Medulla oblongata (tissue), 1 donor: ENCODE results near the gene DGKE.
A peak's percentile ranks its signal among the peaks of the same experiment; 100 is the strongest.

Source experiments
- DNase-seq: peaks from one replicate; pipeline ENCODE4 v3.0.0-alpha.2; 2015; ENCODE audit errors: extremely low spot score

DGKE gene

DNA sequence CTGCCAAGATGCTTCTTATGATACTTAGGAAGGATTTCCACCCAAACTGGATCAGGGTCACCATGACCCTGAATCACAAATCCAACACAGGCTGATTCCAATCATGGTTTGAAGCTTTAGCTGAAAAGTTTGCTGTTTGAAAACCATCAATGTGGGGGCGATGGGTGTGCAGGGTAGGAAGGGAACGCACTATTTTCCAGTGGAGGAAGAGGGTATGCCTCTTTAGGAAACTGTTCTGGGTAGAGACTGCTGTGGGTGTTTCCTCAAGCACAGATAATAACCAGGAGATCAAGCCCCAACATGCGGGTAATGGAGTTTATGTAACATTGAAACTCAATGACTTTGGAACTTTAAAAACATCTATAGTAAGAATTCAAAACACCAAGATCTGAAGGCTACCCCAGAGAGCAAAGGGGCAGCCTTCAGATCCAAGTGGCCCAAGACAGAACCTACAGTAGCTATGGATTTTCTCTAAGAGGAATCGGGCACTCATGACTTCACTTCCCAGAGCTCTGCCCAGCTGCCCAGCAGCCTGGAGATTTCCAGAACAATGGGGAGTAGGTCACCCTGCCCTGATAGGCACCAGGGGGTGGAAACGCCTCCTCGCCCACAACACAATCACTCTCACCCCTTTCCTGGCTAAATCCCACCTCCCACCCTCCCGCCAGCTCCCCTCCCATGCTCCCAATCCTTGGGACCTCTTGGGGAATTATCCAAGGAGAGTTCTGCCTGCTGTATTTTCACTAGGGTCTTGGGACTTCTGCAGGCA is 57.1 kb downstream of the DGKE start:
- DNase-seq: no peak

GRCh38 chr17:56891751-56892150 is 57.8 kb downstream of the DGKE start:
- no peak for DNase-seq

DNA sequence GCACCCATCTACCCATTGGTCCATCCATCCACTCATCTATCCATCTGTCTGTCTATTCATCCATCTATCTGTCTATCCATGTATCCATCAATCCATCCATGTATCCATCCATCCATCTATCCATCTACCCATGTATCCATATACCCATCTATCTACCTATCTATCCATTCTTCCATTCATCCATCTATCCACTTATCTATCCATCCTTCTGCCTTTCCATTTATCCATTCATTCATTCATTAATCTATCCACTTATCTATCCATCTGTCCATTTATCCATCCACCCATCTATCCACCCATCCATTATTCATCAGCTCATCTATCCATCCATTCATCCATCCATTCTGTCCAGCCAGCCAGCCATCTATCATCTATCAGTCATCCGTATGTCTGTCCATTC is 58.4 kb downstream of the DGKE start:
- no peak for DNase-seq

DNA sequence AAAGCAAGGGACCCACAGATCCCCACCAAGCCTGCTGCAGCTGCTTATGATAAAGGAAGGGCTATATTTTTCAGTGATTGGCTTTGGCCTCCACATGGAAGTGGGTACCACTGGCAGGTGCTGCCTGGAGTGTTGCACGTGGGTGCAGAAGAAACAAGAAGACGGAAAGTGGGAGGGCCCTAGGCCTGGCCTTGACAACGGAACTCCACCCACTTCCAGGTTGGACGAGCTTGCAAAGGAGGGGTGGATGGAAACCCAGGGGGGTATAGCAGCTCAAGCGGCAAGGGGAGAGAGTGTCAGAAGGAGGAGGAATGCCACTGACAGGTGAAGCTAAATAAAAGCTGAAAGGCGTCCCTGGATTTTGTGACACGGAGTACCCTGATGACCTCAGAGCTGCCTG is 59.6 kb downstream of the DGKE start:
- DNase-seq: no peak

DNA sequence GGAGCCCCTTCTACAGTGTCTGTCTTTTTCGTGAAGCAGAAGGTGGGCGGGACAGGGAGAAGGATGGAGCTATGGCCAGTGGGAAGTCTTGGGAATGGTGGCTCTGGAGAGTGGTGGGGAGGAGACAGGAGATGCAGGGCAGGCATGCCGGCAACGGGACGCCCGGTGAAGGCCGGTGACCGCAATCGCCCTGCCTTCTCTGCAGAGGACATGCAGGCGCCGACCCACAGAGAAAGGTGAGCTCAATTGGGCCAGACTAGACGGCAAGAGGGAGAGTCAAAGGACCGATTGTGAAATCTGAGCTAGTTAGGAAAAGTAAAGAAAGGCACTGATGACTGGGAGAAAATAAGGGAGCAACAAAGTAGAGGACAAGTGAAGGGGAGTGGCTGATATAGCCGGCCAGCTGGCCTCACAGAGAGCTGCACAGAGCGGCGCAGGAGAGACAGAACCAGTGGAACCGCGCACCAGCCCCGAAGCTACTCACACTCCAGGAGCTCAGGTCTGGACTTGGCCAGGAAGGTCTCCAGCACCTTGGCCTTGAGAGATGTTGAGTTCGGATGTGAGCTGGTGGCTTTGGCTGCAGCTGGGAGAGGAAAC is 61.0 kb downstream of the DGKE start:
- no peak for DNase-seq

- DNase-seq: no peak
These were observed 62.4 kb downstream of the DGKE start for GRCh38 chr17:56896217-56896967.

DNA sequence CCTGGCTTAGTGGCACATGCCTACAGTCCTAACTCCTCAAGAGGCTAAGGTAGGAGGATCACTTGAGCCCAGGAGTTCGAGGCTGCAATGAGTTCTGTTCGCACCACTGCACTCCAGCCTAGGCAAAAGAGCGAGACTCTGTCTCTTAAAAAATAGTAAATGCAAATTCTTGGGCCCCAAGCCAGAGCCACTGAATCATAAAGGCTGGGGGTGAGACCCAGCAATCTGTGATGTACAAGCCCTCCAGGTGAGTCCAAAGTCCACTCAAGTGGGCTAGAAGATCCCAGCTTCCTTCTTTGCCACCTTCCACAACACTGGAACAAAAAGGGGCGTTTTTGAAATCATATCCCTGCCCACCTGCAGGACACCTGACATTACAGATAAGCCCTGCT is 63.0 kb downstream of the DGKE start:
- no peak for DNase-seq

DNA sequence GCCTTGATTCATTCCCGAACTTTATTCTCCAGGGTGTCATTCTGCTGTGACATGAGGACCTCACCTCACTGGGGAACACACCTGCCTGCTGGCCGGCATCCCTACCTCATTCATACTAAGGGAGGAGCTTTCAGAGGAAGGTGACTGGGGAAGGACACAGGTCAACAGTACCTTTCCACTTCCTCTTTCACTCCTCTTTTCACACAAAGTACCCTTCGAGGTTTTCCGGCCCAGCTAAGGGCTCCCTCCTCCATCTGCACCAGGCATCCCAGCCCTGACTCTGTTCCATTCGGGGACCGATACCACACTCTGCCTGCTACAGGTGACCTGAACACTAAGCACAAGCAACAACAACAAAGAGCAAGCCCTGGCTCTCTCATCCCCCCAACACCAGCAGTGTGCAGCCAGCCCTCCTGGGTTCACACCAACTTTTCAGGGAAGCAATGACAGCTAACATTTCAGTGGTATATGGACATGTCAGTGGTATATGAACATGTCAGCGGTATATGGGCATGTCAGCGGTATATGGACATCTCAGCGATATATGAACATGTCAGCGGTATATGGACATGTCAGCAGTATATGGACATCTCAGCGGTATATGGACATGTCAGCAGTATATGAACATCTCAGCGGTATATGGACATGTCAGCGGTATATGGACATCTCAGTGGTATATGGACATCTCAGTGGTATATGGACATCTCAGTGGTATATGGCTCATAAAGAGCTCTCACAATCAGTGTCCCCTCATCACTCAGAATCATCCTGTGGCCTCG is 63.9 kb downstream of the DGKE start:
- DNase-seq: no peak

GRCh38 chr17:56898874-56899273 is 64.9 kb downstream of the DGKE start:
- no peak for DNase-seq

GRCh38 chr17:56899403-56899802 is 65.5 kb downstream of the DGKE start:
- DNase-seq: no peak

DNA sequence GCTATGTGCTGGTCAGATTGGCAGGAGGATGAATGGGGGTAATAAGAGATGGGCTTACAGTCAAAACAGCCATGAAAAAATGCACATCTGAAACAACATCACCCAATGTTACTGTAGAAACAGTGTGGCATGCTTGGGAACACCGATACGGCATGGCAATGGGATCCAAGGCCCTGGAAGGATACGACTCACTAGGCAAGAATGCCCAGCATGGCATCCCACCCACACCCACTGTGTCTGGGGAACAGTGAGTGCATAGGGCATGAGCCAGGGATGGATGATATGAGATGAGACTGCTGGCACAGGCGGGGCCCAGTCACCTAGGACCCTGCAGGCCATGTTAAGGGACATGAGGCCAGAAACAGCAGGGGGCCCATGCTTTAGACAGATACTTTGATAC is 68.4 kb downstream of the DGKE start:
- DNase-seq: no peak

DNA sequence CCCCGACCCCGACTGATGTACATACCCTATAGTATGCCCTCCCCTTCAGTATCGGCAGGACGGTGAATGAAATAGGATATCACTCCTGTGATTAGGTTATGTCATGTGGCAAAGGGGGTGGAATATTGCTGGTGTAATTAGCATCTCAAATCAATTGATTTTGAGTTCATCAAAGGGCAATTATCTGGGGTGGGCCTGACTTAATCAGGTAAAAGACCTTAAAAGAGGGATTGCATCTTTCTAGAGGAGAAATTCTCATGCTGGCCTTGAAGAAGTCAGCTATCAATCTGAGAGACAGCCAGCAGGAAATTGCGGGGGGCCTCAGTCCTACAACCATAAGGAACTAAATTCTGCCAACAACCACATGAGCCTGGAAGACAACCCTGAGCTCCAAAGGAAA is 69.6 kb downstream of the DGKE start:
- DNase-seq: no peak

GRCh38 chr17:56908001-56908542 is 74.1 kb downstream of the DGKE start:
- DNase-seq: peak; percentile 52

DNA sequence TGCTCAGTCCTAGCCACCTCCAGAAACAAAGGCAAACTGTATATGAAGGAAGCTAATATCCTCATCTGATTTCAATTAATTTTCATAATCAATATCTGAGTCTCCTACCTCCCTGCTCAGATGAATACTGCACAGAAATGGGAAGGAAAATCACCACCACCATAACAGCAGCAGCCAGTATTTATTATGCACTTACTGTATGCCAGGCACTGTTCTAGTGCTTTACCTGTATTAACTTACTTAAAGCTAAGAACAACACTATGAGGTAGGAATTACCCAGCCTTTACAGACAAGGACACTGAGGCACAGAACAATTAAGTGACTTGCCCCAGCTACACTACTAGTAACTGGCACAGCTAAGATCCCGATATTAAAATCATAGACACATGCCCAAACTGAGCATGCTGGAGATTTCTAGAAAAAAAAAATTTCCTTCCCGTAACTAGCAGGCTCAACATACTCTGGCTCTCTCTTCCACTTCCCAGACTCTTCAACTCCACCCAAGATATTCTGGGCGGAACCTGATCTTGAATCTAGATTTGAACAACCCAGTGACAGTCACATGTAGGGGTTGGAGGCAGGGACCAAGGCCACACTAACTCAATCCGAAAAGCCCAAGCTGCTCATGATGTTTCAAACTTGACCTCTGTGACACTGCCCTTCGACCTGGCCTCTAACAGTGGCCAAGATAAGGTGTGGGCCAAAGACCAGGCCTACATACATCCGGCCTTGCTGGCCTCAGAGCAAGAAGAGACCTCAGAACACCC is 76.0 kb downstream of the DGKE start:
- DNase-seq: peak; percentile 19

DNA sequence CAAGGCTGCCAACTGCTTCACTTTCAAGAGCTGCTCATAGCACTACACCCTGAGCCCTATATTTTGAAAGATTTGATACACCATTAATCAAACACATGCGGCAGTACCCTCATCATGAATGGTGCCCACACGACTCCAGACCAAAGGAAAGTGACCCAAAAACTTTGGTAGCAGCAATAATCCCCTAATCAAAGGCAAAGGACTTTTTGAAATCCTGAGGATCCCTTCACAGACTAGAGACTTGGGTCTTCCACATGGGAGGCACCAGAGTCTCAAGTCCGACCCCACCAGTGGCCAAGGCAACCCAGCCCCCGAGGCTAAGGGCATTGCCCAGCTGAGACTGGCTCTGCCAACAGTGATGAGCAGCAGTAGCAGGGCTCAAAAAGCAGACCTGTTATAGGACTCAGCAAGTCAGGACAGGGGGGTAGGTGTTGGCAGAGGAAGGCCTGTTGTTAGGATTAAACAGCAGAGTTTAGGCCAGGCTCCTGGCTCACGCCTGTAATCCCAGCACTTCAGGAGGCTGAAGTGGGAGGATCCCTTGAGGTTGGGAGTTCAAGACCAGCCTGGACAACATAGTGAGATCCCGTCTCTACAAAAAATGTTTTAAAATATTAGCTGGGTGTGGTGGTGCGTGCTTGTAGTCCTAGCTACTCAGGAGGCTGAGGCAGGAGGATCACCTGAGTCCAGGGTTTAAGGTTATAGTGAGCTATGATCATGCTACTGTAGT is 76.7 kb downstream of the DGKE start:
- no peak for DNase-seq

DNA sequence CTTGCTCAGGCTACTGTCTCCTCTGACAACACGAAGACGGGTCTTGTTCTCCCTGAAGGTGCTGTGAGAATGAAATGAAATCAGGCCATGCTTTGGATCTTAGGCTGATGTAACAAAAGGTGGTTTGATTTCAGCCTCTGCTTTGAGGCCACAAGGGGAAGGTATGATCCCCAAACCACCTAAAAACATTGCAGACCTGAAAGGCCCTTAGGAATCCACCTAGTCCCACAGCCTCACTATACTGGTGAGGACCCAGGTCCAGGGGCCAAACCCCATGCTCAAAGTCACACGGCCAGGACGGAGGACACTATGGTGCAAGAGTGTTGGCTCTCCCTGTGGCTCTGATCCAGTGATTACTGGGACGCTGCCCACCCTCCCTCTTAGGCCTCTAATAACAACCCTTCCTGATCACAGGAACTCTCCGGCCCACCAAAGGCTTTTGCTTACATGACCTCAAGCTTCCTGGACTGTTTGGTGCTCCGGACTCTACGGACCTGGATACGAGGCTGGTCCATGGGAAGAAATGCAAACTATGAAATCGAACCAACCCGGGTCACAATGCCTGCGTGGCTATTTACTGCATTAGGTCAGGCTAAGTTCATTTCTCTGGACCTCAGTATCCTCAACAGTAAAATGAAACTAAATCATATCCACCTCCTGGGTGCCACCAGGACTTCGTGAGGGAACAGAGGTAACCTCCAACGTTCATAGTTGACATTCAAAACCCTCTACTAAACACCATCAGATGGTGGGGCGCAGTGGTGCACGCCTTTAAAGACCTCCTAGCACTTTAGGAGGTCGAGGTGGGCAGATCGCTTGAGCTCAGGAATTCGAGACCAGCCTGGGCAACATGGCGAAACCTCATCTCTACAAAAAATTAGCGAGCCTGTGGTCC is 78.4 kb downstream of the DGKE start:
- DNase-seq: no peak

DNA sequence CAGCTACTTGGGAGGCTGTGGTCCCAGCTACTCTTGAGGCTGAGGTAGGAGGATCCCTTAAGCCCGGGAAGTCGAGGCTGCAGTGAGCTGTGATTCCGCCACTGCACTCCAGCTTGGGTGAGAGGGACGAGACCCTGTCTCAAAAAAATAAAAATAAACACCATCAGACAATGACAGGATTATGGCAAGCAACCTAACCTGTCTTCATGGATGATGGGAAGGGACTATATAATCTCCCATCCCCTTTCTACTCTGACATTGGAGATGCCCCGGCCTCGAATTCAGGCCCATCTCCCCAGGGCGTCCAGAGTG is 79.0 kb downstream of the DGKE start:
- DNase-seq: no peak

DNA sequence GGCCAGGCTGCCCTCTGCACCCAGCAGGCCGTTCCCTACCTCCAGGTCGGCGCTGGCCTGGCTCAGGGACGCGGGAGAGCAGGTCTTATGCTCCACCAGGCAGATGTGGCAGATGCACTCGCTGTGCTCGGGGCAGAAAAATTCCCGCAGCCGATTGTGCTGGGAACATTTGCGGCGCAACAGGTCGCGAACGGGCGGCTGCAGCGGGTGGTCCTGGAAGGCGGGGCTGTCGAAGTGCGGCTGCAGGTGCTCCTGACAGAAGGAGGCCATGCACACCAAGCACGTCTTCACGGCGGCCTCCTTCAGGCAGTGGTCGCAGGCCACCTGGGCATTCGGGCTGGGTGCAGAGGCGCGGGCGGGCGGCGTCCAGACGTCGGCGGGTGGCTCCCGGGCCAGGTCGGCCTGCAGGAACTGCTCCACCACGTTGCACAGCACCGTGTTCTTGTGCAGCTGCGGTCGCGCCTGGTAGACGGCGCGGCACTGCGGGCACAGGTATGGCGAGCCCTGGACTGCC is 79.5 kb downstream of the DGKE start:
- DNase-seq: no peak

GRCh38 chr17:56913867-56914580 is 80.1 kb downstream of the DGKE start, which contains the start of gene TRIM25:
Gene TRIM25 (minus strand): TSS chr17:56914049. CDS start chr17:56913988, 61 bp downstream.
- DNase-seq: peak; percentile 84
